NCI-H2227 (cell line): ENCODE measurements around the gene TRIM4.
"Not testable (repeated sequence)": the region's sequence is repeated elsewhere in the genome, so short reads cannot be mapped to it uniquely, and the experiment has no call there.

Source experiments
- DNase-seq: peaks from one replicate; lab custom pipeline; 2025; ENCODE audit not compliant: unreplicated experiment; lab: John Stamatoyannopoulos, UW

TRIM4 gene

DNA sequence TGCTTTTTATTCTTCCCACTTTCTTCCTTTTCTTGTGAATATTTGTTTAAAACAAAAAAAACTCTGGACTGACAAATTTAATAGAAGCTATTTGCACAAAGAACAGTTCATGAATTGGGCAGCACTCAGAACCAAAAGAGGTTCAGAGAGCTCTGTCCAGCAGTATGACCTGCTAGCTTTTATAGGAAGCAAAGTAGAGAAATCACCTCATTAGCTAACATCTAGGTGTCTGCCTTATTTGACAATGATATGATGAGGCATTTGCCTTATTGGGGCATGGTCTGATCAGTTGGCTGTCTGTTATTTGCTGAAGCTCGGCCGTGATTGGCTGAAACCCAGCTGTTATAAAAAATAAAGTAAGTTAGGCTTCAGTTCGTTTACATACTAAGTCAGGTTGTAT is 819 bp upstream of the TRIM4 start:
- no peak for DNase-seq

DNA sequence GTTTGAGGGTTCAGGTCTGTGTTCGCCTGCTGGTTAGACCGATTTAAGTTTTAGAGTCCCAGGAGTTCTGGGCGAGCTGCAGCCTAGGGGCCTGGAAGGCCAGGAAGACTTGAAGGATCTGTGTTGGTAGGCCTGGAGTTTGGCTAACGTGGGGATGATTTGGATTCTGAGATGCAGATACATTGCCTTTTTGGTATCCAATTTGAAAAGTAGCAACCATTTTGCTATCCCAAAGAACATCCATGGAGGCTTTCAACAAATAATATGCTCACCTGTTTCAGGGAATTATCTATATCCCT is 433 bp upstream of the TRIM4 start:
- no peak for DNase-seq

DNA sequence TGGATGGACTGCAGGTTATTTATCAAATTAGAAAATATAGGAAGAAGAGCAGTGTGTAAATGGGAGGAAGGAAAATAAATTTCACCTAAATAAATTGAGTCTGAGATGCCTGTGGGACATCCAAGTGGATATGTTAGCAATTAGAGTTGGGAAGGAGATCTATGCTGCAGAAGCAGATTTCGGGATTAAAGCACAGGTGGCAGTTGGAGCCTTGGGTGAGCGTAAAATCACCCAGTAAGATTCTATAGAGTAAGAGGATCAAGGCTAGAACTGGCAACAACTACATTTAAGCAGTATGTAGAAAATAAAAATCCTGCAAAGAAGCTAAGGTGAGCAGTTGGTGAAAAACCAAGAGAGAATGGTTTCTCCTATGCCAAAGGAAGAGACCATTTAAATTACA is 8.4 kb downstream of the TRIM4 start:
- no peak for DNase-seq

DNA sequence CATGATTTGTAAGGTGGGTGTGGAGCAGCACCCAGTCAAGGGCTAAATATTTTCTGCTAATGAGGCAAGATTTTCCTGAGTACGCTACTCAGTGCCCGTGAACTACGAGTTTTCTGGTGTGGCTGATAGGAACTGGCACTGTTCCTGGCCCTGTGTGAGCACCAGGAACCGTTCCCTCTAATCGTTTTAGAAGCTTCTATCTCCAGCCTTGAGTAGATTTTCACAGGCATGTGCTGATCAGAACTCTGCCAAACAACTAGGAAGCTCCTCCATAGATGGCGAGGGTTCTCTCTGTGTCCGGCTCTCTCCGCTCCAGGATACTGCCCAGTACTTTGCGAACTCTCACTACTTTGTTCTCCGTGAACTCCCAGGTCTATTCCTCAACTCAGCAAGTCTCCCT is 17.7 kb downstream of the TRIM4 start:
- DNase-seq = no peak

DNA sequence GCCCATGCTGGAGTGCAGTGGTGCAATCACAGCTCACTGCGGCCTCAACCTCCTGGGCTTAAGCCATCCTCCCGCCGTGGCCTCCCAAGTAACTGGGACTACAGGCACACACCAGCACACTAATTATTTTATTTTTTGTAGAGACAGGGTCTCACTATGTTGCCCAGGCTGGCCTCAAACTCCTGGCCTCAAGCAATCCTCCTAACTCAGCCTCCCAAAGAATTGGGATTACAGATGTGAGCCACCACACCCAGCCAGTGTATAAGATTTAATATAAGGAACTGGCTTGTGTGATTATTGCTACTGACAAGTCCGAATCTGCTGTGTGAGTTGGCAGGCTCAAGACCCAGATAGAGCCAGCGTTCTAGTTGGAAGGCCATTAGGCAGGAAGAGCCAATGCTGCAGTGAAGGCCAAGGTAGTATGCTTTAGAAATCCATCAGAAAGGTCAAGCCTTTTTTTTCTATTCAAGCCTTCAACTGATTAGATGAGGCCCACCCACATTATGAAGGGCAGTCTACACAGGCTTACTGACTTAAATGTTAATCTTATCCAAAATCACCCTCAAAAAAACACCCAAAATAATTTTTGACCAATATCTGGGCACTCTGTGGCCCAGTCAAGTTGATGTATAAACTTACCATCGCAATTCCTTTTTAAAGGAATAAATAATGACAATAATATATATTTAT is 19.4 kb downstream of the TRIM4 start:
- no peak for DNase-seq

DNA sequence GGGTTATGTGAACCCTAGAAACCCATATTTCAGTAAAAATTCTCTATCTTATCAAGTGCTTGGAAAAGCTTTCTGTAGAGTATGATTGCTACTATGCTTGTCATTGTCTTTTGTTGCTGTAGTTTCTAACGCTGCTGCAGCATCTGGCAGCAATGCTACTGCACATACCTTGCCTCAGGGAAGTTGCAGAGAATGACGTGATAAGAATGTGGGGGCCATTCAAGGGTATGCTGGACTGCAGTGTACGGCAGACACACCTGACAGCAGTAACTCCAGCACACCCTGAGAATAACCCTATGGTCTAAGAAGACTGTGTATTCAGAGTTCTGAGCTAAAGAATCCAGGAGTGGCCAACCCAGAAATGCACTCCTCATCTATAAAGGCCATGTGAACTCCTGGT is 20.5 kb downstream of the TRIM4 start:
- DNase-seq = no peak

DNA sequence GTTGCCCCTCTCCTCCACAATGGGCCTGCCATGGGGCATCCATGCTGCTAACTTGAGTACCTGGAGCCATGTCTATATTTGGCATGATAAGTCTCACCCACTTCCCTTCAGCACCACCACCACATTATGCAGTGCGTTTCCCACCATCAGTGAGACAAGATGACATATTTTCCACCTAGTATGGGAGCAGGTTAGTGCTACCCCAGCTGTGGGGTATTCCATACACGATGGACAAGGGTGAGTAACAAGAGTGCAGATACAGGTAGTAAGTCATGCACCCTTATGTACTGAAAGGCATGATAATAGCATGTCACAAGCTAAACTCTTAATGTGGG is 21.3 kb downstream of the TRIM4 start:
- DNase-seq = no peak

DNA sequence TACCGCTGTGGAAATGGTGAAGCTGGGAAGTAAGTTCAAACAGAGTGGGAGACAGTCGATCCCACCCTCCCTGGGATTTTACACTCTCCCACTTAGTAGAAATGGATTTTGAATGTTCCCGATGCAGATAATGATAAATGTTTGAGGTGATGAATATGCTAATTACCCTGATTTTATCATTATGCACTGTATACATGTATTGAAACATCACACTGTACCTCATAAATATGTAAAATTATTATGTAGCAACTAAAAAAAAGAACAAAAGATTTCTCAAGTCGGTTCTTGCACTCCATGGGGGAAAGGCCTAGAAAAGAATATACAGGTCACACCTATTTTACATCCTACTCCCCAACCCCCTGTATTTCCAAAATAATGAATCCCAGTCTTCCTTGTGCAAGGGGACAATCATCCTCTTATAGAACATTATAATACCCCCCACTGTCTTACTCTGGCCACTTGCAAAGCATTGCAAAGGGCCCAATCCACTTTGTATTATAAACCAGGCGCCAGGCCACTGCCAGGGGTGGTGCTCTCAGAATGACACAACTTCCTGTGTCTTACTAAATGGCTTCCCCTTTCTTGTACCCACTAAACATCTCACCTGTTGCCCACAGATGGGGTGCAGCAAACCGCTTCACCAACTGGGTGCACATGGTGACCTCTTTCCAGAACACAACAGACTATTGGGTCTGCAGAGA is 21.9 kb downstream of the TRIM4 start:
- DNase-seq = no peak

DNA sequence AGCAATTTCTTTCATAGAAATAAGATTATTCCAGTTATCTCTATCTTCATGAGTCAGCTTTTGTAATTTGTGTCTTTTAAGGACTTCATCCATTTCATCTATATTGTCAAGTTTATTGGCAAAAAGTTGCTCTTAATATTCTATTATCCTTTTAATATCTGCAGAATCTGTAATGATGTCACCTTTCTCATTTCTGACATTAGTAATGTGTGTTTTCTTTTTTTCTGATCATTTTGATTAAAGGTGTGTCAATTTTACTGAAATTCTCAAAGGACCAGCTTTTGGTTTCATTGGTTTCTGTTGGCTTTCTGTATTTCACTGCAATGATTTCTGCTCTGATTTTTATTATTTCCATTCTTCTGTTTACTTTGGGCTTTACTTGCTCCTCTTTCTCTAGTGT is 24.6 kb downstream of the TRIM4 start:
- no peak for DNase-seq

DNA sequence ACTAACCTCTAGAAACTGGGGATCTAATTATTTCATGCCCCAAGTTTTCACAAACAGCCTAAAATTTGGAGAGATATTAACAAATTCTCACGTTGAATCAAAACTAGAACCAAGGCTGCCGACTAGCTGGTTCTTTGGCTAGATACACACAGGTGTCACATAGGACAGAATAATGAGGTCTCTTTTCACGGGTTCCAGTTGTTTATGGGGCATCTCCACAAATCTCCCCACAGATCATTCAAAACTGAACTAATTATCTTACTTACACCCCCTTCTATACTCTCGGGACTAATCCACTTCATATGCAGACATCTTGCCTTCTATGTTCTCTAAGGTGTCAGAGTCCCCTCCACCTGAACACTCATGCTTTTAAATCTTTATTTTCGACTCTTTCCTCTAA is 26.1 kb downstream of the TRIM4 start:
- DNase-seq = no peak

DNA sequence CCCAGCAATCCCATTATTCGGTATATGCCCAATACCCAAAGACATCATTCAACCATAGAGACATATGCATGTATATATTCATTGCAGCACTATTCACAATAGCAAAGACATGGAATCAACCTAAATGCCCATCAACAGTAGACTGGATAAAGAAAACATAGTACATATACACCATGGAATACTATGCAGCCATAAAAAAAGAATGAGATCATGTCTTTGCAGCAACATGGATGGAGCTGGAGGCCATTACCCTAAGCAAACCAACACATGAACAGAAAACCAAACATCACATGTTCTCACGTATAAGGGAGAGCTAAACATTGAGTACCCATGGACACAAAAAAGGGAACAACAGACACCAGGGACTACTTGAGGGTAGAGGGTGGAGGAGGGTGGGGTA is 29.0 kb downstream of the TRIM4 start:
- DNase-seq = not testable (repeated sequence)

DNA sequence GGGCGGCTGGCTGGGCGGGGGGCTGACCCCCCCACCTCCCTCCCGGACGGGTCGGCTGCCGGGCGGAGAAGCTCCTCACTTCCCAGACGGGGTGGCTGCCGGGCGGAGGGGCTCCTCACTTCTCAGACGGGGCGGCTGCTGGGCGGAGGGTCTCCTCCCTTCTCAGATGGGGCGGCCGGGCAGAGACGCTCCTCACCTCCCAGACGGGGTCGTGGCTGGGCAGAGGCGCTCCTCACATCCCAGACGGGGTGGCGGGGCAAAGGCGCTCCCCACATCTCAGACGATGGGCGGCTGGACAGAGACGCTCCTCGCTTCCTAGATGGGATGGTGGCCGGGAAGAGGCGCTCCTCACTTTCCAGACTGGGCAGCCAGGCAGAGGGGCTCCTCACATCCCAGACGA is 31.0 kb downstream of the TRIM4 start:
- DNase-seq = not testable (repeated sequence)

DNA sequence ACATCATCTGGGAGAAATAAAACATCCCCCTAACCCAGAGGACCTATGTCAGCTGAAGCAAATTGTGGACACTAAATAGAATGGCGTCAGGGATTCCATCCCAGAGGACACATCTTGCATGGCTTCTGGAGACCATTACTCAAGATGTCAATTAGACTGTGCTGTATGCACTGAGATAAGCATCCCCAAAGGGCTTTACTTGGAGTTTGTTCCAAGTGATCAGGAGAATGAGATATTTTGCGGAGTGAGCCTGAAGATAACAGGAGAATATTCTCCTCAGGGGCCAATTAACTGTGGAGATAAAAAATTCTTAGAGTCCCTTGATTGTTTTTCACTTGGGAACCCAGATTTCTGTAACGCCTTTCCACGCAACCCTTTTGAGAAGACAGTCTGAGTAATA is 38.0 kb downstream of the TRIM4 start:
- no peak for DNase-seq

DNA sequence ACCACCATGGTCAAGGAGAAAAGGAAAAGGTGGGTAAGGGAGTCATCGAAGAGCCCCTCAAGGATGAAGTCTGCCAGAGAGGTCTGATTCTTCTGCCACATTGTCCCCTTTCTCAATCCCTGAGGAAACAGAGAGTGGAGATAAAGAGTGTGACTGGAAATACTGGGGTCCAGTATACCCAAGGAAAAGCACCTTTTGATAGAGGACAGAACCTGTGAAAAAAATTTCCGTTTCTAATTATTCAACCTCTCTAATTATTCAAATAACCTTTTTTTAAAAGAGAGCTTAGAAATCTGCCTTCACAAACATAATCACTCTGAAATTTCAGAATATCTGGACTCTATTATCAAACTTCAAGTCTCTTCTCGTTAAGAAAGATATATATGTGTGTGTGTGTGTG is 42.4 kb downstream of the TRIM4 start, which contains the start of gene OR2AE1:
OR2AE1 (minus strand) TSS at position 101 of the 400 bp plus-strand sequence; CDS start at position 101, 0 bp downstream.
- DNase-seq = no peak

DNA sequence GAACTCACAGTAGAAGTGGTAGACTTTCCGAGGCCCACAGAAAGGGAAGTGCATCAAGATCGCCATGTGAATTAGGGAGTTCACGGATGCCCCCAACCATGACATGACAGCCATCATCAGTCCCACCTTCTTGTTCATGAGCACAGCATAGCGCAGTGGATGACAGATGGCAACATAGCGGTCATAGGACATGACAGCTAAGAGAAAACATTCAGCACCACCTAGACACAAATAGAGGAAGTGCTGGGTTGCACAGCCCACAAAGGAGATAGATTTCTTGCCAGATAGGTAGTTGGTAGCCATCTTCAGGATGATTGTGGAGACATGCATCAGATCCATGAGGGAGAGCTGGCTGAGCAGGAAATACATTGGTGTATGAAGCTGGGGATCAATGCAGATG is 42.8 kb downstream of the TRIM4 start:
- DNase-seq = no peak

DNA sequence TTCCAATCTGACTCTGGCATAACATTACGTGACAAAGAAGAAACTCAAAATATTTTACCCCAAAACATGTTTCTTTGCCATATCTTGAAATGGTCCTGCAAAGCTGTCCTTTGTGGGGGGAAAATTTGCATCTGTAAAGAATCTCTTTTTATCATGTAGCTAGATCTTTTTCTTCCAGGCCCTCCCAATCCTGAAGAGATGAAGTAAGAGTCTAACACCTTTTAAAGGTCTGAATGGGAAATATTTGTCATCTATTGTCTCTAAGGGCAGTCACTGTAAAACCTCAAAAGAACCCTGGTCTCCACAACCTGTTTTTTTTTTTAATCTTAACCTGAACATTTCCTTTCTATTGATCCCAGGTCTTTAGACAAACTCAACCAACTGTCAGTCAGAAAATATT is 51.1 kb downstream of the TRIM4 start:
- no peak for DNase-seq

DNA sequence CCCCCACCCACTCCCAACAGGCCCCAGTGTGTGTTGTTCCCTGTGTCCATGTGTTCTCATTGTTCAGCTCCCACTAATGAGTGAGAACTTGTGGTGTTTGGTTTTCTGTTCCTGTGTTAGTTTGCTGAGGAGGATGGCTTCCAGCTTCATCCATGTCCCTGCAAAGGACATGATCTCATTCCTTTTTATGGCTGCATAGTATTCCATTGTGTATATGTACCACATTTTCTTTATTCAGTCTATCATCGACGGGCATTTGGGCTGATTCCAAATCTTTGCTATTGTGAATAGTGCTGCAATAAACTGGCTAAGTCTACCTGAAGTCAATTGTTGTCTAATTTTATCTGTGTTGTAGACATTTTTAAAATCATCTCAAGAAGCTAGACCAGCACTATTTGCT is 51.9 kb downstream of the TRIM4 start:
- not testable (repeated sequence) for DNase-seq

DNA sequence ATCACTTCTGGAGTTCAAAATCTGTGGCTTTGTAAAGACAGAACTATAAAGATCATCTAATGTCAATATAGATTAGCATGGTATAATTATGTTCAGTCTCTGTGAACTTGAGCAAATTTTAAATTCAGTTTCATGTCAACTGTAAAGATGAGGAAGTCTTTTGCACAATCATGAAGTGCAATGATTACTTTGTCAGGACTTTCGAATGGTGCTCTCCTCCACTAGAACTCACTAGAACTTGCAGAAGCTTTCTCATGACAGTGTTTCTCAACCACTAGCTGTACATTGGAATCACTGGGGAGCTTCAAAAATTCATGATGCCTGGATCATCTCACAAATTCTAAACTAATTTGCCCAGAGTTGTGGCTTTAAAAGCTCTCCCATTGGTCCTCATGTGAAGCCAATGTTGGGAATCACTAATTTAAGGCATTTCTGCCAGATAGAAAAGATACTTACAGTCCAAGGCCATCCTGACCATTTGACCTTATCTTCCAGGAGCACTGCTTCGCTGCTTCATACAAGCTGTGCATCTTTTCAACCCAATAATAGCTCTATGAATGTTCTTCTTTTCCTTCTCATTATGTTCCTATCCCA is 55.4 kb downstream of the TRIM4 start:
- DNase-seq = no peak

DNA sequence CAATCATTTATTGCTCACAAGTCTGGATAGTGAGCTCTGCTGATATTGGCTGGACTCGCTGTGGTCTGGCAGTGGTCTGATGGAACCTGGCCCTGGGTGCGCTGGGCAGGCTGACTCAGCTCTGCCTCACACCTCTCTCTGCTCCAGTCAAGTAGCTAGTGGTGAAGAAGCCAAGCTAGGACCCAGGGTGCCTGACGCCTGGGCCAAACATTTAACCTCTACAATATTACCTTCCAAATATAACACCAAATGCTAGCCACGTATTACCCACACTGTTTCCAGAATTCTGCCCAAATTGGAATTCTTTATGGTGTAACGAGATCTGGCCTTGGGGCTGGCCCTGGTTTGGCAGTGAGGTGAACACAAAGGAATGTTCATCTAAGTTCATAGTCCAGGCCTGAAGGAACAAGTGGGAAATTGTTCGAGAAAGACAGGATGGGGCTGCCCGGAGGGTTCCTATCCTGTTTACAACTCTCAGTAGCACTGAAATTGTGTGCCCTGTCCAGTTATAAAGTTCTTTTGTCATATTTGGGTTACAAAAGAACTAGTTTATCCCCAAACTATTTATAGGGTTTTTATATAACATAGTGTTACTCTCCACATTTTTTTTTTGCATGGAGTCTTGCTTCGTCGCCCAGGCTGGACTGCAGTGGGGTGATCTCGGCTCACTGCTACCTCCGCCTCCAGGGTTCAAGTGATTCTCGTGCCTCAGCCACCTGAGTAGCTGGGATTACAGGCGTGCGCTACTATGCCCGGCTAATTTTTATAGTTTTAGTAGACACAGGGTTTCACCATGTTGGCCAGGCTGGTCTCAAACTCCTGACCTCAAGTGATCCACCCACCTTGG is 58.8 kb downstream of the TRIM4 start:
- DNase-seq = no peak

DNA sequence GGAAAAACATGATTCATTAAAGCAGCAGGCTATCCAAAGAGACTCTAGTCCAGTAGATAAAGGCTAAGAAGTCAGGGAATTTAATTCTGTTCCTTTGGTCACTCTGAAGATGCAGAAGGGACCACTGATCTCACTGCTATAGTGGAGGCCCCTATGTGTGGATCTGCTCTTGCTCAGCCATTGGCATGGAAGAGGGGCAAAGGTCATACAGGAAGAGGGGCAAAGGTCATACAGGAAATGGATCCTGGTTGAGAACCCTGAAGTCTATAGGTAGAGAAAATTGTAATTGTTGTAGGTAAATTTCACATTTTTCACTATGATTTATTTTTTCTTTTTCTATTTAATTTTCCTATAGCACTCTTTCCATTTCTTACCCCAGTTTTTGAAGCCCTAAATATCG is 64.1 kb downstream of the TRIM4 start:
- DNase-seq = no peak

DNA sequence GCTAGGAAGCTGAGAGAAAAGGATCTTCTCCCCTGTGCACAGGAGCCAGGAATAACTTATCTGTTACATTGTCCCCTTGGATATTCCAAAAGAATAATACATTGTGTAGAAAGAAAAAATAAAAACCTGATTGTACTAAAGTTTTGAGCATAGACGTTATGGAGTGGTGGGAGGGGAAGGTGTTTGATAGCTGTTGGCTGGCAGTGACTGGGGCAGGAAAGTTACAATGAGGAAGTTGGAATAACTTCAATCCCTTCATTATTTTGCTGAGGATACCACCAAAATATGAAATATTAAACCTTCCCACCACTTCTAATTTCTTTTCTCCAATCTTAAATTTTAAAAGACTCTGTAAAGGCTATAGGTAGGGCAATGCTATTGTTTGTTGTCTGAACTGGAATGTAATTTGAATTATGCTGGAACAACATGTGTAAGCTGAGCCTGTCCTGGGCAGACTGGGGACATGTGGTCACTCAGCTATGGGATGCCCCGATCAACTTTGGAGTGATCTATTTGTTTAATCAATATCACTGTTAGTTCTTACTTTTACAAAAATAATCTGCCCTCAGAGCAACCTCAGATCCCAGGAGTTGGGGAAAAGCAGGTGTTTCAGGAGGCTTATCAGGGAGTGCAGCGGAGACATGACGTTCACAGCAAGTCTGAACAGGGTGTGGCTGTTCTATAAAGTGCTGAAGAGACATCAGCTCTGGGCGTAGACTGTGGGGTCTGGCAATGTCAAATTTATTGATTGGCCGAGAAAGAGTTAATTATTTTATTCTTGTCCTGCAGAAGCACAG is 70.7 kb downstream of the TRIM4 start:
- DNase-seq = no peak
